ENCODE results near the gene APOA4.

DNA sequence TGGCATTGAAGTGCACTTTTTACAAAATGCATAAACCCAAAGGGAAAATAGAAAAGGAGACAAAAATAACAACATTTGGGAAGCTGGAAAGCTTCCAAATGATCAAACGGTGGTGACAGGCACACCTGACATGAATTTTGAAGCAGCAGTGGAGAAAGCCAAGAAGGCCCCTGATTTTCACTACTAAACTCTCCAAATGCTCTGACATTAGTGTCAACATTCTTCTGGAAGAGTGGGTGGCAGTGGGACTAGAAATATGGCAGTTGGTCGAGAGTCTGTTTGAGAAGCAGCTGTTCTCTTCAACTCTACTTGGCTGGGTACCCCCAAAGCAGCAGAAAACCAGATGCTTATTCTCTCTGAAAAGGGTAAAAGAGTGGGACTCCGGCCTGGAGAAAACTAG is 19.1 kb downstream of the APOA4 start:
- TF ChIP-seq, protein P1, sequence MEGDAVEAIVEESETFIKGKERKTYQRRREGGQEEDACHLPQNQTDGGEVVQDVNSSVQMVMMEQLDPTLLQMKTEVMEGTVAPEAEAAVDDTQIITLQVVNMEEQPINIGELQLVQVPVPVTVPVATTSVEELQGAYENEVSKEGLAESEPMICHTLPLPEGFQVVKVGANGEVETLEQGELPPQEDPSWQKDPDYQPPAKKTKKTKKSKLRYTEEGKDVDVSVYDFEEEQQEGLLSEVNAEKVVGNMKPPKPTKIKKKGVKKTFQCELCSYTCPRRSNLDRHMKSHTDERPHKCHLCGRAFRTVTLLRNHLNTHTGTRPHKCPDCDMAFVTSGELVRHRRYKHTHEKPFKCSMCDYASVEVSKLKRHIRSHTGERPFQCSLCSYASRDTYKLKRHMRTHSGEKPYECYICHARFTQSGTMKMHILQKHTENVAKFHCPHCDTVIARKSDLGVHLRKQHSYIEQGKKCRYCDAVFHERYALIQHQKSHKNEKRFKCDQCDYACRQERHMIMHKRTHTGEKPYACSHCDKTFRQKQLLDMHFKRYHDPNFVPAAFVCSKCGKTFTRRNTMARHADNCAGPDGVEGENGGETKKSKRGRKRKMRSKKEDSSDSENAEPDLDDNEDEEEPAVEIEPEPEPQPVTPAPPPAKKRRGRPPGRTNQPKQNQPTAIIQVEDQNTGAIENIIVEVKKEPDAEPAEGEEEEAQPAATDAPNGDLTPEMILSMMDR (IDR thresholded peaks at IDR 0.05): no peak
- TF ChIP-seq POLR2AphosphoS5 (IDR thresholded peaks at IDR 0.05; ENCODE audit: low read depth, low read length) (no peak), SIN3A (IDR thresholded peaks at IDR 0.05; ENCODE audit: borderline replicate concordance, insufficient read depth, low read depth, low read length) (no peak), TCF7L2 (IDR thresholded peaks at IDR 0.05; ENCODE audit: low read depth, low read length) (no peak)
- TF ChIP-seq, protein P2, sequence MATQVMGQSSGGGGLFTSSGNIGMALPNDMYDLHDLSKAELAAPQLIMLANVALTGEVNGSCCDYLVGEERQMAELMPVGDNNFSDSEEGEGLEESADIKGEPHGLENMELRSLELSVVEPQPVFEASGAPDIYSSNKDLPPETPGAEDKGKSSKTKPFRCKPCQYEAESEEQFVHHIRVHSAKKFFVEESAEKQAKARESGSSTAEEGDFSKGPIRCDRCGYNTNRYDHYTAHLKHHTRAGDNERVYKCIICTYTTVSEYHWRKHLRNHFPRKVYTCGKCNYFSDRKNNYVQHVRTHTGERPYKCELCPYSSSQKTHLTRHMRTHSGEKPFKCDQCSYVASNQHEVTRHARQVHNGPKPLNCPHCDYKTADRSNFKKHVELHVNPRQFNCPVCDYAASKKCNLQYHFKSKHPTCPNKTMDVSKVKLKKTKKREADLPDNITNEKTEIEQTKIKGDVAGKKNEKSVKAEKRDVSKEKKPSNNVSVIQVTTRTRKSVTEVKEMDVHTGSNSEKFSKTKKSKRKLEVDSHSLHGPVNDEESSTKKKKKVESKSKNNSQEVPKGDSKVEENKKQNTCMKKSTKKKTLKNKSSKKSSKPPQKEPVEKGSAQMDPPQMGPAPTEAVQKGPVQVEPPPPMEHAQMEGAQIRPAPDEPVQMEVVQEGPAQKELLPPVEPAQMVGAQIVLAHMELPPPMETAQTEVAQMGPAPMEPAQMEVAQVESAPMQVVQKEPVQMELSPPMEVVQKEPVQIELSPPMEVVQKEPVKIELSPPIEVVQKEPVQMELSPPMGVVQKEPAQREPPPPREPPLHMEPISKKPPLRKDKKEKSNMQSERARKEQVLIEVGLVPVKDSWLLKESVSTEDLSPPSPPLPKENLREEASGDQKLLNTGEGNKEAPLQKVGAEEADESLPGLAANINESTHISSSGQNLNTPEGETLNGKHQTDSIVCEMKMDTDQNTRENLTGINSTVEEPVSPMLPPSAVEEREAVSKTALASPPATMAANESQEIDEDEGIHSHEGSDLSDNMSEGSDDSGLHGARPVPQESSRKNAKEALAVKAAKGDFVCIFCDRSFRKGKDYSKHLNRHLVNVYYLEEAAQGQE (IDR thresholded peaks at IDR 0.05; ENCODE audit: insufficient read depth in 1 of 2, low read depth in 2 of 2, low read length in 1 of 2): no peak

Measured in Panc1 (cell line).